Liver (tissue), 9 donors: ENCODE data around the gene CTPS2. TPM values are rescaled to one million over a fixed set of nuclear protein-coding genes. Genes with fewer than 3 reads are reported as not detected.

Experiments
- DNase-seq: peaks from one replicate; pipeline ENCODE4 v3.0.0-alpha.2; 2017; ENCODE audit warnings: low spot score
- H3K27ac ChIP-seq, 2 donors: one replicate each; pipeline ENCODE4 v1.7.0; 2013; ENCODE audit warnings: inconsistent platforms in 2 of 2, low read length in 2 of 2, control low read depth in 1 of 2, low read depth in 1 of 2, mild to moderate bottlenecking in 1 of 2
- H3K27me3 ChIP-seq, 4 donors: one replicate each; pipeline versions ENCODE4 v1.6.1 to v1.7.0; 2013; ENCODE audit warnings: low read length in 3 of 4, inconsistent platforms in 1 of 4, mild to moderate bottlenecking in 1 of 4, moderate library complexity in 1 of 4; ENCODE audit not compliant: control insufficient read depth in 4 of 4, insufficient read depth in 4 of 4
- H3K36me3 ChIP-seq, 4 donors: one replicate each; pipeline versions ENCODE4 v1.6.1 to v1.7.0; 2013; ENCODE audit warnings: low read length in 3 of 4, mild to moderate bottlenecking in 3 of 4, low read depth in 1 of 4, moderate library complexity in 1 of 4; ENCODE audit not compliant: control insufficient read depth in 4 of 4, insufficient read depth in 3 of 4
- H3K4me1 ChIP-seq, 4 donors: one replicate each; pipeline versions ENCODE4 v1.6.1 to v1.7.0; 2013; ENCODE audit warnings: low read length in 3 of 4, mild to moderate bottlenecking in 3 of 4, moderate library complexity in 1 of 4; ENCODE audit not compliant: control insufficient read depth in 4 of 4, insufficient read depth in 4 of 4
- H3K4me3 ChIP-seq, 3 donors: one replicate each; pipeline versions ENCODE4 v1.6.1 to v1.7.0; 2013; ENCODE audit warnings: low read length in 3 of 3, control low read depth in 1 of 3, low read depth in 1 of 3, mild to moderate bottlenecking in 1 of 3
- H3K9ac ChIP-seq, 2 donors: one replicate each; pipeline ENCODE4 v1.7.0; 2013; ENCODE audit warnings: low read length in 2 of 2, mild to moderate bottlenecking in 2 of 2, moderate library complexity in 2 of 2, control low read depth in 1 of 2, low read depth in 1 of 2
- H3K9me3 ChIP-seq, 4 donors: one replicate each; pipeline versions ENCODE4 v1.6.1 to v1.7.0; 2013; ENCODE audit warnings: low read length in 3 of 4; ENCODE audit not compliant: control insufficient read depth in 4 of 4
- ATF3 ChIP-seq: IDR thresholded peaks from 2 replicates; pipeline ENCODE4 v1.6.1; 2016; ENCODE audit warnings: antibody characterized with exemption
- EGR1 ChIP-seq, 2 donors: IDR thresholded peaks; 2 replicates each; pipeline ENCODE4 v1.6.1; 2016 to 2018; ENCODE audit warnings: antibody characterized with exemption in 2 of 2, low read depth in 2 of 2
- FOXA1 ChIP-seq: IDR thresholded peaks from 2 replicates; pipeline ENCODE4 v1.6.1; 2016; ENCODE audit warnings: antibody characterized with exemption
- FOXA2 ChIP-seq: IDR thresholded peaks from 2 replicates; pipeline ENCODE4 v1.6.1; 2016; ENCODE audit warnings: antibody characterized with exemption
- GABPA ChIP-seq, 2 donors: IDR thresholded peaks in 1 of 2; conservative IDR thresholded peaks in 1 of 2; 2 replicates each; pipeline ENCODE4 v1.6.1; 2016; ENCODE audit warnings: antibody characterized with exemption in 2 of 2, mild to moderate bottlenecking in 1 of 2, moderate library complexity in 1 of 2
- HNF4A ChIP-seq, 2 donors: conservative IDR thresholded peaks; 2 replicates each; pipeline ENCODE4 v1.6.1; 2016; ENCODE audit warnings: antibody characterized with exemption in 2 of 2, mild to moderate bottlenecking in 2 of 2
- HNF4G ChIP-seq: IDR thresholded peaks from 2 replicates; pipeline ENCODE4 v1.6.1; 2016; ENCODE audit warnings: antibody characterized with exemption
- JUND ChIP-seq, 2 donors: IDR thresholded peaks; 2 replicates each; pipeline ENCODE4 v1.6.1; 2016; ENCODE audit warnings: antibody characterized with exemption in 2 of 2
- MAX ChIP-seq: IDR thresholded peaks from 2 replicates; pipeline ENCODE4 v1.6.1; 2016; ENCODE audit warnings: antibody characterized with exemption
- NR2F2 ChIP-seq: IDR thresholded peaks from 2 replicates; pipeline ENCODE4 v1.6.1; 2016; ENCODE audit warnings: antibody characterized with exemption
- RAD21 ChIP-seq, 2 donors: IDR thresholded peaks; 2 replicates each; pipeline ENCODE4 v1.6.1; 2016; ENCODE audit warnings: antibody characterized with exemption in 2 of 2, mild to moderate bottlenecking in 2 of 2
- RXRA ChIP-seq, 2 donors: IDR thresholded peaks; 2 replicates each; pipeline ENCODE4 v1.6.1; 2017 to 2018; ENCODE audit warnings: antibody characterized with exemption in 2 of 2, mild to moderate bottlenecking in 1 of 2
- SP1 ChIP-seq: IDR thresholded peaks from 2 replicates; pipeline ENCODE4 v1.6.1; 2018; ENCODE audit warnings: antibody characterized with exemption, mild to moderate bottlenecking
- TAF1 ChIP-seq: conservative IDR thresholded peaks from 2 replicates; pipeline ENCODE4 v1.6.1; 2016; ENCODE audit warnings: antibody characterized with exemption, mild to moderate bottlenecking
- YY1 ChIP-seq: IDR thresholded peaks from 2 replicates; pipeline ENCODE4 v1.6.1; 2016; ENCODE audit warnings: antibody characterized with exemption, mild to moderate bottlenecking
- ZBTB33 ChIP-seq: IDR thresholded peaks from 2 replicates; pipeline ENCODE4 v1.6.1; 2016; ENCODE audit warnings: antibody characterized with exemption
- WGBS: extraction: QIAGEN DNeasy Blood & Tissue Kit; methylation state at CpG from one replicate; pipeline ENCODE4 v1.1.7; 2013; 5-methylcytosine and 5-hydroxymethylcytosine counted together
- polyA plus RNA-seq, 2 donors: library from polyadenylated mRNA; stranded (reverse) in 1 of 2; unstranded in 1 of 2; fragments of 200-250 nt in 1 of 2; fragments of >200 nt in 1 of 2; fragmentation: Nextera tagmentation in 1 of 2; extraction: Ambion mirVana in 1 of 2; gene quantifications; one replicate each; pipeline versions ENCODE4 v1.2.1 to v1.2.3, GENCODE V29; 2013 to 2015
- total RNA-seq, 2 donors: library from RNA; depleted of rRNA; stranded (reverse); fragments of >200 nt; gene quantifications; one replicate each; pipeline ENCODE4 v1.2.3, GENCODE V29; 2014
- TF ChIP-seq, protein P1 (sequence below): IDR thresholded peaks from 2 replicates; pipeline ENCODE4 v1.6.1; 2016; ENCODE audit warnings: antibody characterized with exemption, mild to moderate bottlenecking
- TF ChIP-seq, protein P2 (sequence below): fragments of 150-350 bp; IDR thresholded peaks from 2 replicates; pipeline ENCODE4 v1.5.1; 2017; ENCODE audit warnings: improper control_type of control experiment, low read depth, low read length; ENCODE audit not compliant: missing input control
- donor health status: healthy.
- donor health status: healthy.
- donor health status: healthy.
- donor health status: healthy.
- donor health status: healthy.

CTPS2 gene
- total and polyA plus RNA-seq, 4 donors: 3.0 to 11.2 (median 7.2) TPM

- TF ChIP-seq, protein P1, sequence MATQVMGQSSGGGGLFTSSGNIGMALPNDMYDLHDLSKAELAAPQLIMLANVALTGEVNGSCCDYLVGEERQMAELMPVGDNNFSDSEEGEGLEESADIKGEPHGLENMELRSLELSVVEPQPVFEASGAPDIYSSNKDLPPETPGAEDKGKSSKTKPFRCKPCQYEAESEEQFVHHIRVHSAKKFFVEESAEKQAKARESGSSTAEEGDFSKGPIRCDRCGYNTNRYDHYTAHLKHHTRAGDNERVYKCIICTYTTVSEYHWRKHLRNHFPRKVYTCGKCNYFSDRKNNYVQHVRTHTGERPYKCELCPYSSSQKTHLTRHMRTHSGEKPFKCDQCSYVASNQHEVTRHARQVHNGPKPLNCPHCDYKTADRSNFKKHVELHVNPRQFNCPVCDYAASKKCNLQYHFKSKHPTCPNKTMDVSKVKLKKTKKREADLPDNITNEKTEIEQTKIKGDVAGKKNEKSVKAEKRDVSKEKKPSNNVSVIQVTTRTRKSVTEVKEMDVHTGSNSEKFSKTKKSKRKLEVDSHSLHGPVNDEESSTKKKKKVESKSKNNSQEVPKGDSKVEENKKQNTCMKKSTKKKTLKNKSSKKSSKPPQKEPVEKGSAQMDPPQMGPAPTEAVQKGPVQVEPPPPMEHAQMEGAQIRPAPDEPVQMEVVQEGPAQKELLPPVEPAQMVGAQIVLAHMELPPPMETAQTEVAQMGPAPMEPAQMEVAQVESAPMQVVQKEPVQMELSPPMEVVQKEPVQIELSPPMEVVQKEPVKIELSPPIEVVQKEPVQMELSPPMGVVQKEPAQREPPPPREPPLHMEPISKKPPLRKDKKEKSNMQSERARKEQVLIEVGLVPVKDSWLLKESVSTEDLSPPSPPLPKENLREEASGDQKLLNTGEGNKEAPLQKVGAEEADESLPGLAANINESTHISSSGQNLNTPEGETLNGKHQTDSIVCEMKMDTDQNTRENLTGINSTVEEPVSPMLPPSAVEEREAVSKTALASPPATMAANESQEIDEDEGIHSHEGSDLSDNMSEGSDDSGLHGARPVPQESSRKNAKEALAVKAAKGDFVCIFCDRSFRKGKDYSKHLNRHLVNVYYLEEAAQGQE: no peak
Observed at GRCh38 chrX:16661495-16661894, 51.0 kb downstream of the CTPS2 start (continued).

DNA sequence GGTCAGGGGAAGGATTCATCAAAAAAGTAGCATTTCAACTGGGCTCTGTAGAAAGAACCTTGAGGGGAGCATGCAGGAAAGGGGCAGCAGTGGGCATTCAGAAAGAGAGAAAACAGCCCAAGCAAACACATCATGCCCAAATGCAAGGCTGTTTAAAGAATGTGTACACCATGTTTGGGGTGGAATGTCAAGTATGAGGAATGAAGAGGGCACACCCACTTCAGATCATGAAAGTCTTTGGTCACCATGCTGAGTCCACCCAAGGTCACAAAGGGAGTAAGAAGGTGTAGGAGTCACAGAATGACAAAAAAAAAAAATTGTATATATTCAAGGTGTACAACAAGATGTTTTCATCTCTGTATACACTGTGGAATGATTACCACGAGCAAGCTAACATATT, 53.1 kb downstream of the CTPS2 start:
- Histone ChIP-seq H3K27ac (no peak overlapping the region), H3K27me3 (no peaks in the 10 kb centered on the region), H3K36me3 (no peaks in the 10 kb centered on the region), H3K4me1 (no peaks in the 10 kb centered on the region), H3K9me3 (no peaks in the 10 kb centered on the region), H3K9ac (no peak overlapping the region), H3K4me3 (no peak overlapping the region)
- TF ChIP-seq, protein P2, sequence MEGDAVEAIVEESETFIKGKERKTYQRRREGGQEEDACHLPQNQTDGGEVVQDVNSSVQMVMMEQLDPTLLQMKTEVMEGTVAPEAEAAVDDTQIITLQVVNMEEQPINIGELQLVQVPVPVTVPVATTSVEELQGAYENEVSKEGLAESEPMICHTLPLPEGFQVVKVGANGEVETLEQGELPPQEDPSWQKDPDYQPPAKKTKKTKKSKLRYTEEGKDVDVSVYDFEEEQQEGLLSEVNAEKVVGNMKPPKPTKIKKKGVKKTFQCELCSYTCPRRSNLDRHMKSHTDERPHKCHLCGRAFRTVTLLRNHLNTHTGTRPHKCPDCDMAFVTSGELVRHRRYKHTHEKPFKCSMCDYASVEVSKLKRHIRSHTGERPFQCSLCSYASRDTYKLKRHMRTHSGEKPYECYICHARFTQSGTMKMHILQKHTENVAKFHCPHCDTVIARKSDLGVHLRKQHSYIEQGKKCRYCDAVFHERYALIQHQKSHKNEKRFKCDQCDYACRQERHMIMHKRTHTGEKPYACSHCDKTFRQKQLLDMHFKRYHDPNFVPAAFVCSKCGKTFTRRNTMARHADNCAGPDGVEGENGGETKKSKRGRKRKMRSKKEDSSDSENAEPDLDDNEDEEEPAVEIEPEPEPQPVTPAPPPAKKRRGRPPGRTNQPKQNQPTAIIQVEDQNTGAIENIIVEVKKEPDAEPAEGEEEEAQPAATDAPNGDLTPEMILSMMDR: no peak
- TF ChIP-seq JUND (IDR thresholded peaks at IDR 0.05) (no peak), GABPA (IDR thresholded peaks at IDR 0.05 in 1 of 2, conservative IDR thresholded peaks at IDR 0.05 in 1 of 2) (no peak), NR2F2 (no peak), ATF3 (no peak), TAF1 (no peak), HNF4G (no peak), HNF4A (conservative IDR thresholded peaks at IDR 0.05) (no peak), RAD21 (IDR thresholded peaks at IDR 0.05) (no peak), SP1 (no peak), YY1 (no peak), ZBTB33 (no peak), FOXA2 (no peak), RXRA (IDR thresholded peaks at IDR 0.05) (no peak), FOXA1 (no peak), MAX (no peak), EGR1 (IDR thresholded peaks at IDR 0.05; ENCODE audit: low read depth in 2 of 2) (no peak)
- TF ChIP-seq, protein P1: no peak
- 97% methylated on average over 1 of the region's 1 CpG for WGBS
- no peak for DNase-seq
